NCI-H2081 (cell line): Measurements from ENCODE around the gene RBFOX2.

ENCODE experiments used
- DNase-seq, 2 experiments: peaks; one replicate each; lab custom pipeline; 2025; lab: John Stamatoyannopoulos, UW

RBFOX2 gene

GRCh38 chr22:35862697-35863096 is 165.9 kb downstream of the RBFOX2 start:
- DNase-seq, result no peak

GRCh38 chr22:35861451-35861850 is 167.2 kb downstream of the RBFOX2 start:
- DNase-seq, result no peak

GRCh38 chr22:35860837-35861236 is 167.8 kb downstream of the RBFOX2 start:
- no peak for DNase-seq

- DNase-seq, result no peak
Observed at GRCh38 chr22:35860087-35860733, 168.4 kb downstream of the RBFOX2 start.

GRCh38 chr22:35854334-35854733 is 174.3 kb downstream of the RBFOX2 start:
- DNase-seq, result no peak

DNA sequence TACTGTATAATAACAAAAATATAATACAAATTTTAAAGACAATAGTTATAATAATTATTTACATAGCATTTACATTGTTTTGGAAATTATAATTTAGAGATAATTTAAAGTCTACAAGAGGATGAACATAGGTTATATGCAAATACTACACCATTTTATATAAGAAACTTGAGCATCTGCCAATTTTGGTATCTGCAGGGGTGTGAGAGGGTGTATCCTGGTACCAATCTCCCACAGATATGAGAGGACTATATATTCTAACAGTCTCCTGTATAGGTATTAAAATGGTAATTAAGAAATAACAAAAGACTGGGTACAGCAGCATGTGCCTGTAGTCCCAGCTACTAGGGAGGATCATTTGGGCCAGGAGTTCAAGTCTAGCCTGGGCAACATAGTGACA is 176.5 kb downstream of the RBFOX2 start:
- DNase-seq, result no peak

GRCh38 chr22:35850831-35851230 is 177.8 kb downstream of the RBFOX2 start:
- DNase-seq, result no peak

DNA sequence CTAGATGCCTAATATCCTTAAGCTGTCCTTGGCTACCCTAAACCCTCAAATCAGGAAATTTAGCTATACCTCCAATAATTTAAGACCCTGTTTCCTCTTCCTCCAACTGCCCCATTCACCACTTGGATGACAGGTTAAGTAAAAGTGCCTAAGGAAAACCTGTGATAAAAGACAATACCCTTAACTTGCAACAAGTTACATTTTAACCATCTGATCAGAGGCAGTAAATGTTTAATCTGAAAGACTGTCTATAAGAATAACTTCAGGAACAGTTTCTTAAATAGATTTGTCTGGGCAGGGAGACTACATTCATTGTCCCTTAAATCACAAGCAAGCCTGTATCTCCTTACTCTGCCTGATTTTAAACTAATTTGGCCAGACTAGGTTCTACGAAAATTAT is 181.8 kb downstream of the RBFOX2 start:
- no peak for DNase-seq

DNA sequence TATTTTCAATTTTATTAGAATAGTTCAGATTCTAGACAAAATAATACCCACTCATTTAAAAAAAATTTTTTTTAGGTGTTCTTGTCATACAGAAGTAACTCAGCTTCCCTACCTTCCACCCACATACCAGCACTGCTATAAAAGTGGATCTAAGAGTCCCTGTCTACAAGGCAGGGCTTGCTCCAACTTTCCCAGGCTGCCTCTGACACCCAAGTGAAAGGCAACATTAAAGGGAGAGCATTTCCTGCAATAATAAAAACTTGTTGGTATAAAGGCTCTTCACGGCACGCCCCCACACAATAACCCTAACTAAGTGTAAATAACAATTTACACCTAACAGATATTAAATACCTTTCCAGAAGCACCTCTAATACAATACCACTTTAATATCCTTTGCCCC is 183.7 kb downstream of the RBFOX2 start:
- no peak for DNase-seq

DNA sequence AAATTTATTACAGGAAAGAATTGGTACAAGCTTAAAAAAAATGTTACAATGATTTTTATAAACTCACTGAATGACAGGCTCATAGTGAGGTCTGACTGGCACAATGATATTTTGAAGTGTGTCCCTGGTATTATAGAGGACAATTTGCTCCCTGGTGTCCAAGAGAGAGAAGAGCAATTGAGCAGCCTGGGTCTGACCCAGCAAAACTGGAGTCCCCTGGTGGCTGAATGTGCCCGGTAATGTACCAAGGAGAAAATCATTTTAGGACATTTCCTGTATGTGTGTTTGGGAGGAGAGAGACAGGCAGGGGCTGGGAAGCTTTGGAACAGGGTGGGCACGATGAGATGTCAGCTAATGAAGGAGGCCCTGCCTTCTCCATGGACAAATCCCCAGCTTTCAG is 185.7 kb downstream of the RBFOX2 start:
- DNase-seq, result peak in 1 of 2 experiments; percentile 53

DNA sequence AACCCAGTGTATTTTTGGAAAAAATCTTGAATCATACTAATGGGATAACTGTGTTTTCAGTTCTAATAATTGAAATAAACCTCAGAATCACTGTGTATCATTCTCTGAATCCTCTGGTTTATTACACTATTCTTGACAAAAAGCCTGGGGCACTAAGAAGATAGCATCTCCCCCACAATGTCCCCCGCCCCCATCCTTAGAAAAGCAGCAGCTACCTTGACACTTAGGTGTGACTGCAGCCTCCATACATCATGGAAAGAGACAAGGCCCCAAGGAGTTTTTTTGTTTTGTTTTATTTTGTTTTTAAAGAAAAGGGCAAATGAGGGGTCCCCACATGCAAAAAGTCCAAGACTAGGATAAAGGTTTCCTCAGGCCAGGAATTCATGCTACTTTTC is 186.1 kb downstream of the RBFOX2 start:
- no peak for DNase-seq

GRCh38 chr22:35841907-35842518 is 186.6 kb downstream of the RBFOX2 start:
- DNase-seq, result peak in 1 of 2 experiments; percentile 15

DNA sequence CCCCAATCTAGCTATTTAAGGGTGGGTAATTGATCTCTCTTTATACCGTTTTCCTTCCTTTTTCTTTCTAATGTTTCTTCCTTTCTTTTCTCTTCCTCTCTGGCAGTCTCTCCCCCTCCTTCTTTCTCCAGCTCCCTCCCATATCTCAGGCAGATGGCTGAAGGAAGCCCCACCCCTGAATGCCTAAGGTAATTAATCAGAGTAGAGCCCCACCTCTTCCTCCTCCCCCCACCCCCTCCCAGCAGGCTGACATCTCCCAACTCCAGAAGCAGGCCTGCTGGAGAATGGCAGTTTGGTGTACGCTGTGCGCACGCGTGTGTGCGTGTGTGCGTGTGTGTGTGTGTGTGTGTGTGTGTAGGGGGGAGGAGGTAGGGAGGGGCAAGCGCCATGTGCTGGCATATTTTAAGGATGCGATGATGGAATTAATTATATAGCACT is 188.3 kb downstream of the RBFOX2 start:
- peak; percentile 94 to 95 for DNase-seq

- peak in 1 of 2 experiments; percentile 33 for DNase-seq
Observed at GRCh38 chr22:35839841-35840301, 188.8 kb downstream of the RBFOX2 start.

DNA sequence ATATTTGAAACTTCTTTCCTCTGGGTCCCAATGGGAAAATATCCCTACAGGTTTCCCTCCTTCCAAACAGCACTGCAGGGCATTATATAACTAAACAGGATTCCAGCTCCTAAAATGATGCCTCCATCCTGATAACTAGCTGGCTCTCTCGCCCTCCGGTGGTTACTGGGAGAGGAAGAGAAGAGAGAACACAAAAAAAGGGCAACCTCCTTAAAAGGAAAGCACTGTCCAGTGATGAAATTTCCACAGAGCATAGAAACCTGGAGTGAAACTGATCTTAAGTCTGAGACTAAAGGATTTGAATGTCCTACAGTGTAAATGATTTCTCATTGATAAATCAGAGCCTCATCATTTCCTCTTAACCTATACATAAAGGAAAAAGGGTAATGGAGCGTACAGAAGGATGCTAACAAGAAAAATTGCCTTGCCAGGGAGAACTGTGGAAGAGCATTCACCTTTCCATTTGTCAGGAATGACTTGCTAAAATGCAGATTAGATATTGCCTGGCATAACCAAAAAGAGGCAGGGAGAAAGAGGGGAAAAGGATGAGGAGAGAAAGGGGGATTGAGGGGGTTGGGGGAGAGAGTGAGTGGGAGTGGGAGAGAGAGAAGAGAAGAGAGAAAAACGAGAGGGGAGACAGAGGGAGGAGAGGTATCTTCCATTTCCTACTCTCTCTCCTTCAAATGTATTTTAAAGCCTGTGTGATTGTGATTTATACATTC is 189.6 kb downstream of the RBFOX2 start:
- DNase-seq, result peak in 1 of 2 experiments; percentile 48

DNA sequence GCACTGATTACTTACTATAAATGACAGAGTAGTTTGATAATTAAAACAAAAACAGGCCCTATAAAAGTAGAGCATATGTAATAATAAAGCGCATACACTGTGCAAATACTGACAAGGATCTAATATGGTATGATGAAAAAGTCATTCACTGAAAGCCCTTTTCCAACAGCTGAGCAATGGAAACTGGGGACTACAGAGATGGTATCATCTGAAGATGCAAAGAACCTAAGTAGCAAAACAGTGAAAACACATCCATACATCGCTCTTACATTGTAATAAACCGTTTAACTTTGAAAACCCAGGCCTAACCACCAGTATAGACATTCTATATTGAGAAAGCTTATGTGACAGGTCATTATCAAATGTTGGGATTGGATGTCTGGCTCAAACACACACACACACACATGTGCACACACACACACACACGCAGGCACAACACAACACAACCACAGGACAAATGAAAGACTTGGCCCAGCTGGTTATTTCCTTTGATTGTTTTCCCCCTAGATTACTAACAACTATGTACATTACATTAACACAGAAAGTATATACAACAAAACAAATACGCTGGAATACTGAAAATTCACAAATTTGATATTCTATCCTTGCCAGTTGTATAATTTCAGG is 191.4 kb downstream of the RBFOX2 start:
- DNase-seq, result no peak

GRCh38 chr22:35835998-35836691 is 192.5 kb downstream of the RBFOX2 start:
- peak; percentile 69 to 87 for DNase-seq

DNA sequence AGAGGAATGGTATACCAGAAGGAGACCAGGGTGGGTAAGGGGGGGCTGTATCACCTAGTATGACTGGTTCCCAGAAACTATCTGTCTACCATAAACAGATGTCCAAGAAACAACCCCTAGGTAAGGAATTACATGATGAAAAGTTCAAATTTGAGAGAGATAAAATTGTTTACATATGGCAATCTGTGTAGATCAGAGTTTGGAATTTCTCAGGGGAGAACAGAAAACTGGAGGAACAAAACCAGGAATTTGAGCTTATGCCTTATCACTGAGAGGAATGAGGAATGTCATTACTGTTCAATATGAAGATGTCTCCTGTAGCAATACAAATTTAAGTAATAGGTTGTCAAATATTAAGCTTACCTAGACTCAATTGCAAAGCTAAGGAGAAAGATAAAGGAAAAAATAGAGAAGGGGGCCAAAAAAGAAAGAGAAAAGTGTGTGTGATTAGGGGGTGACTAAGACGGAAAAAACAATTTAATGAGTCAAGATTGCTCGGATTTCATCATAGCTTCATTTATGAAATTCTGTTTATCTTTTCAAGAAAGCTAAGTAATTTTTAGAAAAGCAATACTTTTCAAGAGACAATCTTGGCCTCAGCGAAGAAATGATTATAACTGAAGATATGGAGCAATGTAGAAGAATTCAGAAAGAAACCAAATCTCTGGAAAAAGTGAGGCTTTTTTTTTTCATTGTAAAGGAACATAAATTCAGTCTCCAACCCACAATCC is 193.2 kb downstream of the RBFOX2 start:
- DNase-seq, result no peak

DNA sequence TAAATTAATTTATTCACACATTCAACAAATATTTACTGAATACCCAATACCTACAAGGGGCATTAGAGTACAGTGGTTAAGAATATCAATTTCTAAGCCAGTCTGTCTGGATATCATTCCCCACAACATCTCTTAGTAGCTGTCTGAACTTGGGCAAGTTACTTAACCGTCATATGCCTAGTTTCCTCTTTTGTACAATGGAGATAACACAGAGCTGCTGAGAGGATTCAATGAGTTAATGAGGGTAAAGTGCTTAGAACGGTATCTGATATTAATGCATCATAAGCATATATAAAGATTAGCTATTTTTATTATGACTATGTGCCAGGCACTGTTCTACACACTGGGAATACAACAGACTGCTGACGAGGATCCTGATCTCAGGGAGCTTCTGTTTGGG is 194.6 kb downstream of the RBFOX2 start:
- DNase-seq, result no peak

DNA sequence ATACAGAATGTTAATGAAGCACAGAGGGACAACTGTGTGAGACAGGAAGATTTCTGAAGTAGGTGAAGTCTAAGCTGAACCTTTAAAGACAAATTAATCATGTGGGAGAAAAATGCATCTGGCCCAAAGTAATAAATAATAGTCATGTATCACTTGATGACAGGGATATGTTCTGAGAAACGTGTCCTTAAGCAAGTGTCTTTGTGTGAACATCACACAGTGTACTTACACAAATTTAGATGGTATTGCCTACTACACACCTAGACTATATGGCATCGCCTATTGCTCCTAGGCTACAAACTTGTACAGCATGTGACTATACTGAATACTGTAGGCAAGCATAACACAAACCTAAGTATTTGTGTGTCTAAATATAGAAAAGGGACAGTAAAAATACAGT is 198.3 kb downstream of the RBFOX2 start:
- DNase-seq, result no peak

GRCh38 chr22:35824256-35824655 is 204.4 kb downstream of the RBFOX2 start:
- DNase-seq, result no peak
